Fibroblast of pulmonary artery (primary cell): ENCODE data around the gene MPLKIP.
"Not testable (repeated sequence)": the region's sequence is repeated elsewhere in the genome, so short reads cannot be mapped to it uniquely, and the experiment has no call there.

Source experiments
- DNase-seq: peaks from one replicate; pipeline ENCODE4 v3.0.0-alpha.2; 2010; ENCODE audit warnings: low read depth
- H3K4me3 ChIP-seq: replicated peaks from 2 replicates; pipeline ENCODE4 v1.5.1; 2011; ENCODE audit warnings: low read depth, mild to moderate bottlenecking, control low read depth, low read length, moderate library complexity
- TF ChIP-seq, protein P1 (sequence below): IDR thresholded peaks from 2 replicates; pipeline ENCODE4 v1.5.1; 2011; ENCODE audit warnings: mild to moderate bottlenecking, control low read depth, low read length, inconsistent platforms; ENCODE audit errors: missing control alignments

The MPLKIP gene

DNA sequence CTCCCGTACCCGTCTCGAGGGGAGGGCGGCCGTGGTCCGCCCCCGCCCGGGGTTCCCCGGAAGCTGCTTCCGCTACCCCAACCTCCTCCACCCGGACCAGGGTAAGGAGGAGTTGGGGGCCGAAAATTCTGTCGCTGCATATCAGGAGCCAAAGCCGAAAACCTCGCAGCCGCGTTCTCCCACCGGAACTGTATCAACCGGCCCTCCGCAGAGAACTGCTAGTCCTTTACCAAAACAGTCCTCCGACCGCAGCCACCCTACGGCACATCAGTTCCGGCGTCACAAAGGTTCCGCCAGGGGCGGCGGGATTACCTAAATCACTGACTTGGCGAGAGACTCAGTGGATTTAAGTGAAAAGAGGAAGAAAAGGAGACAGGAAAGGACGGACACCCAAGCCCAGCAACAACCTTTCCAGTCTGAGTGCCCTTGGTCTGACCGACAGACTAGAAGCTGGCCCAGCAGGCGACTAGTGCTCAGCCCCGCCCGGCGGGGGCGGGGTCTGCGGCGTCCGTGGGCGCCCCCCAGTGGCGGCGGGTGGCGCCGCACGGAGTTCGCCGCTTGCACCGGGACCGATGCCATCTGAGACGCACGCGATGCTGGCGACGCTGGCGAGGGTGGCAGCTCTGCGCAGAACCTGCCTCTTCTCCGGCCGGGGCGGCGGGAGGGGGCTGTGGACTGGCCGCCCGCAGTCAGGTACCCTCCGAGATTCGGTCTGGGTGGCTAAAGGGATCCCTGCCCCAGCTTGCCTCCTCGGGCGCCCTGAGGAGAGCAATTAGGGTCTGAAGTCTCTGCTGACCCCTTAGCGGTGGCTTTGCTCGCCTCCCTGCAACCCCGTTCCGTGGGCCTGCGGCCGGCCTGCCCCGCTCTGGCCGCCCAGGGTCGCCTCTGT lies at the start of gene MPLKIP, which contains the start of gene SUGCT:
Gene MPLKIP (minus strand): TSS at position 195 of the 889 bp plus-strand sequence. CDS start 55 bp downstream, at position 140.
Gene SUGCT (plus strand): TSS at position 578 of the 889 bp plus-strand sequence.
- peak within 1 kb of the TSS; percentile 95 for H3K4me3 ChIP-seq
- peak; percentile 91 for DNase-seq
- TF ChIP-seq, protein P1, sequence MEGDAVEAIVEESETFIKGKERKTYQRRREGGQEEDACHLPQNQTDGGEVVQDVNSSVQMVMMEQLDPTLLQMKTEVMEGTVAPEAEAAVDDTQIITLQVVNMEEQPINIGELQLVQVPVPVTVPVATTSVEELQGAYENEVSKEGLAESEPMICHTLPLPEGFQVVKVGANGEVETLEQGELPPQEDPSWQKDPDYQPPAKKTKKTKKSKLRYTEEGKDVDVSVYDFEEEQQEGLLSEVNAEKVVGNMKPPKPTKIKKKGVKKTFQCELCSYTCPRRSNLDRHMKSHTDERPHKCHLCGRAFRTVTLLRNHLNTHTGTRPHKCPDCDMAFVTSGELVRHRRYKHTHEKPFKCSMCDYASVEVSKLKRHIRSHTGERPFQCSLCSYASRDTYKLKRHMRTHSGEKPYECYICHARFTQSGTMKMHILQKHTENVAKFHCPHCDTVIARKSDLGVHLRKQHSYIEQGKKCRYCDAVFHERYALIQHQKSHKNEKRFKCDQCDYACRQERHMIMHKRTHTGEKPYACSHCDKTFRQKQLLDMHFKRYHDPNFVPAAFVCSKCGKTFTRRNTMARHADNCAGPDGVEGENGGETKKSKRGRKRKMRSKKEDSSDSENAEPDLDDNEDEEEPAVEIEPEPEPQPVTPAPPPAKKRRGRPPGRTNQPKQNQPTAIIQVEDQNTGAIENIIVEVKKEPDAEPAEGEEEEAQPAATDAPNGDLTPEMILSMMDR: peak; percentile 42

DNA sequence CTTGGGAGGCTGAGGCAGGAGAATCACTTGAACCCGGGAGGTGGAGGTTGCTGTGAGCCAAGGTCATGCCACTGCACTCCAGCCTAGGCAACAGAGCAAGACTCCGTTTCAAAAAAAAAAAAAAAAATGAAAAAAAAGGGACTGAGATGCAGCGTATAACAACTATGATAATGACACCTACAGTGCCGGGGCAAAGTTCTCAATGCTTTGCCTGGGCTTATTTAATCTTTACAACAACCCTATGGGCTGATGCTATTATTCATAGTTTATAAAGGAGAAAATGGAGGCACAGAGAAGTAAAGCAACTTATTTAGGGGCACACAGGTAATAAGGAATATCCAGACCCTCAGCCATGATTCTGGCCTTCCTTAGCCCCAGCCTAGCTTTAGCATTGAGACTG lies 48.0 kb upstream of the MPLKIP start:
- DNase-seq: no peak
- TF ChIP-seq, protein P1: no peak
- H3K4me3 ChIP-seq: no peak overlapping the region

DNA sequence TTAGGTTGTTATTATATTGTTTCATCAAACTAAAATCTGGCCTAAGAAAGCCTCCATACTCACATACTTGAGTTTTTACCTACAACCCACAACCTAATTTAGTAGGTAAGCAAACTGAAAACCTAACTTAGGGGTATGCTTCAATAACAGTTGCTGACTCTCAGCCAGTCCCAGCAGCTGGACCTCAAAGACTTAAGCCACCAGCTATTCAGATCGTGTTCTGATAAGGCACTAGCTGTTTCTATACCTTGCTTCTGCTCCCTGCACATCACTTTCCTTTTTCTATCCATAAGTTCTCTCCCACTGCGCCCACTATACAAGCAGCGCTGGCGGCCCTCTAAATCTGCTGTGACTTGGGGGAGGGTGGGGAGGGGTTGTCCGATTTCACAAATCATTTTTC lies 42.6 kb upstream of the MPLKIP start:
- no peak for DNase-seq
- TF ChIP-seq, protein P1: no peak
- no peak overlapping the region for H3K4me3 ChIP-seq

DNA sequence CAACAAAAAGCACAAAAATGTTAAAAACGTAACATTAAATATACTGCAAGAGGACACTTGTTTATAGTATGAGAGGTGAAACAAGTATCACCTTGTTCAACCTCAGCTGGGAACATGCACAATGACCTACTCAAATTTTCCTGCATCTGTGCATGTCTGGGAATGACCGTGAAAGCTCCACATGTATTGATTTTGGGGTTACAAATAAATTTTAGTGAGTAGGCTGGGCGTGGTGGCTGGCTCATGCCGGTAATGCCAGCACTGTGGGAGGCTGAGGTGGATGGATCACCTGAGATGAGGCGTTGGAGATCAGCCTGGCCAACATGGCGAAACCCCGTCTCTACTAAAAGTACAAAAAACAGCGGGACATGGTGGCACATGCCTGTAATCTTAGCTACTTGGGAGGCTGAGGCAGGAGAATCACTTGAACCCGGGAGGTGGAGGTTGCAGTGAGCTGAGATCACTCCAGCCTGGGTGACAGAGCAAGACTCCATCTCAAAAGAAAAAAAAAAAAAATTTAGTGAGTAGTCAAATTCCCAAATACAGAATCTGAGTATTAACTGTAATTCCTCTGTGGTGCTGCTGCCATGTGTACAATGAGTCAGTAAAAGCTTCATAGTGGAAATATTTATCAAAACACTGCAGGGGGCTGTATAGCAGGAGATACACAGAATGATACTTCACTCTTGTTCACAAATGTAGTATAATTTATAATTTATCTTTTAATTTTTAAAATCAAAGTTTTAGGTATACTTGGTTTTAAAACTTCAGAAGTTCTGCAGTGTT lies 41.5 kb upstream of the MPLKIP start:
- no peak overlapping the region for H3K4me3 ChIP-seq
- TF ChIP-seq, protein P1: no peak
- DNase-seq: no peak

DNA sequence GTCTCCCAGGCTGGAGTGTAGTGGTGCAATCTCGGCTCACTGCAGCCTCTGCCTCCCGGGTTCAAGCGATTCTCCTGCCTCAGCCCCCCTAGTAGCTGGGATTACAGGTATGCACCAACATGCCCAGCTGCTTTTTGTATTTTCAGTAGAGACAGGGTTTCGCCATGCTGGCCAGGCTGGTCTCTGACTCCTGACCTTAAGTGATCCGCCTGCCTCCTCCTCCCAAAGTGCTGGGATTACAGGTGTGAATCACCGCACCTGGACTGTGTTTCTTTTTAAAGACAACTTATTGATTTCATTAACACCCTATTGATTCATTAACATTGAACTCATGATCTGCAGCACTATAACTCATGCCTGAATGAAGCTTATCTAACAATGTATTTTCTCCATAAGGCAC lies 40.8 kb upstream of the MPLKIP start:
- not testable (repeated sequence) for DNase-seq, H3K4me3 ChIP-seq

DNA sequence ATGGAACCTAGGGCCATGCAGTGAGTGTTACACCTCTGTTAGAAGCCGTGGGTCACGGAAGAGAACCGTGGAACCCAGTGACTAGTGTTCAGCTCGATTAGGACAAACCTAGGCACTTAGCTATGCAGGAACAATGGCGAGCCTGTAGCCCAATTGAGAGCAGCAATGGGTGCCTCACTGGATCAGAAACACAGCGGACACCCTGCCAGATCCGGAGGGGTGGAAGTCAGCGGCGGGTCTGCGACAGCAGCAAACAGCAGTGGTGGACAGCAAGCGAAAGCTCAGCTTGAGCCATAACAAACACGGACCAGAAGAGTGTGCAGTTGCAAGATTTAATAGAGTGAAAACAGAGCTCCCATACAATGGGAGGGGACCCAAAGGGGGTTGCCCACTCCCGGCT lies 38.7 kb upstream of the MPLKIP start:
- not testable (repeated sequence) for H3K4me3 ChIP-seq, DNase-seq

DNA sequence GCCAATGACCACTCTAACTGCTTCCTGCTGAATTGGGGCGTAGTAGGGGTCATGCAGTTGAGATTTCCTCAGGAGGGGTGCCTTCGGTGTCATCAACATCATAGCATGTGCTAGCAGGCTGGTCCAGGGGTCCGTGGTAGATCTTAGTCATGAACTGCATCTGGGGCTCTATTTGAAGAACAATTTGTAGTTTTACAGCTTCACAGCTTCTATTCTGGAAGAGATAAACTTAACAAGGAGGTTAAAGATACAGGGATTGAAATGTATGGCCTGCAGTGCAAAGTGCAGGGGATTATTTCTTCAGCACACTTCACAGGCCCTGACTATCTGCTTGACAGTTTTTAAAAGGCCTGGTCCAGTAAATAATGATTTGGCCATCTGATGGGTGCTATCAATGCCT lies 33.8 kb upstream of the MPLKIP start:
- not testable (repeated sequence) for DNase-seq, H3K4me3 ChIP-seq

DNA sequence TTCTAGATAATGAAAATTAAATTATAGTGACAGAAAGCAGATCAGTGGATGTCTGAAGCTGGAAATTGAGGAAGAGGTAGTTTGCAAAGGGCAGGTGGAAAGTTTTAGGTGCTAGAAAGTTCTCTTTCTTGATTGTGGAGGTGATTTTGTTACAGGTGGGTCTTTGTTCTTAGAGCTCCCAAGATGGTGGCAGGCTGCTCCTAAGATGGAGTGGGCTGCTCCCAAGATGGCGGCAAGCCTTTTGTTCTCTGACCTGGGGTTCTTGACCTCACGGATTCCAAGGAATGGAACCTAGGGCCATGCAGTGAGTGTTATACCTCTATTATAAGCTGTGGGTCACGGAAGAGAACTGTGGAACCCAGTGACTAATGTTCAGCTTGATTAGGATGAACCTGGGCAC lies 32.9 kb upstream of the MPLKIP start:
- H3K4me3 ChIP-seq: no peak overlapping the region
- TF ChIP-seq, protein P1: no peak
- DNase-seq: no peak
